ENCODE measurements around the gene STAC3. TPM values are rescaled to one million over a fixed set of nuclear protein-coding genes. Genes with fewer than 3 reads are reported as not detected.

Gene STAC3
- total and polyA plus RNA-seq, 2 of the 8 experiments (the other 6 are each of a cell fraction or from before 2014, with no cell fraction given) = 0.70 to 1.3 TPM

- no peak overlapping the region for H3K27ac ChIP-seq (ENCODE audit: low read depth, low read length)
- no peak overlapping the region for H3K14ac ChIP-seq (ENCODE audit: insufficient read length)
- FAIRE-seq = no peak
- no peak overlapping the region for H2BK15ac ChIP-seq (ENCODE audit: low read length)
- no peak overlapping the region for H2AFZ ChIP-seq (ENCODE audit: low read length)
- no peak overlapping the region for H2BK20ac ChIP-seq (ENCODE audit: low read length)
- no peak overlapping the region for H3K18ac ChIP-seq (ENCODE audit: extremely low read depth, low read length)
- H3K9ac ChIP-seq (replicated peaks in 1 of 4; ENCODE audit: extremely low read depth in 1 of 4, low read depth in 3 of 4, low read length in 3 of 4) = no peak overlapping the region
- H3K4me3 ChIP-seq (ENCODE audit: extremely low read depth in 1 of 4, insufficient read depth in 2 of 4, low read depth in 3 of 4, low read length in 4 of 4) = no peak overlapping the region
- no peak for DNase-seq (ENCODE audit: low read depth in 1 of 2, low spot score in 2 of 2)
- H2AK5ac ChIP-seq (ENCODE audit: low read depth, low read length) = no peak overlapping the region
- TF ChIP-seq POU5F1 (IDR thresholded peaks at IDR 0.05; ENCODE audit: low read depth, low read length) (no peak), SIRT6 (IDR thresholded peaks at IDR 0.05; ENCODE audit: low read length) (no peak)
- no peak overlapping the region for H3K23ac ChIP-seq (ENCODE audit: insufficient read length)
- no peaks in the 10 kb centered on the region; the same call in 1 of the 2 replicates for H3K79me1 ChIP-seq (ENCODE audit: low read depth, low read length)
- no peaks in the 10 kb centered on the region for H3K9me3 ChIP-seq (ENCODE audit: insufficient read depth in 2 of 2, low read depth in 1 of 2, low read length in 1 of 2)
- 93% methylated on average over 12 of the region's 15 CpGs; no CpG with 5 or more reads in 1 of the 2 experiments for WGBS, 2 experiments (ENCODE audit: extremely low coverage in 1 of 2, insufficient coverage in 1 of 2, insufficient read length in 1 of 2, insufficient replicate concordance in 2 of 2, low coverage in 1 of 2, low lambda C conversion rate in 2 of 2, missing lambda C conversion rate in 1 of 2)
- no peak overlapping the region for H4K5ac ChIP-seq (ENCODE audit: insufficient read length, low read depth, low read length)
- H3K27me3 ChIP-seq (replicated peaks in 1 of 4; ENCODE audit: control insufficient read depth in 3 of 4, extremely low read depth in 1 of 4, insufficient read depth in 3 of 4, low read length in 3 of 4) = no peaks in the 10 kb centered on the region
- H3K56ac ChIP-seq (replicated peaks; ENCODE audit: insufficient read length, low read depth, low read length) = no peak overlapping the region
- H3K36me3 ChIP-seq (ENCODE audit: control insufficient read depth in 2 of 4, insufficient read depth in 4 of 4, low read length in 3 of 4) = peaks cover 55 to 98% (median 91%) of the 10 kb centered on the region in 4 experiments
- H4K91ac ChIP-seq (replicated peaks; ENCODE audit: insufficient read length, low read length) = no peak overlapping the region
- H2BK12ac ChIP-seq (ENCODE audit: low read depth, low read length) = no peak overlapping the region
- no peaks in the 10 kb centered on the region for H3K4me1 ChIP-seq (replicated peaks in 1 of 4; ENCODE audit: control insufficient read depth in 3 of 4, insufficient read depth in 4 of 4, low read length in 3 of 4)
- H3K23me2 ChIP-seq (ENCODE audit: low read depth, low read length) = no peaks in the 10 kb centered on the region
- no peak overlapping the region for H3K4ac ChIP-seq (replicated peaks; ENCODE audit: insufficient read length, low read depth, low read length)
- H3K79me2 ChIP-seq (ENCODE audit: control insufficient read depth in 1 of 2, insufficient read depth in 2 of 2, low read length in 2 of 2) = no peaks in the 10 kb centered on the region
- ChIA-PET CTCF (ENCODE audit: partially characterized antibody) (interaction anchor here (1.2 kb wide), 1 partner anchor 17 kb away, joined by 6 read pairs; no protein-coding TSS in a partner anchor), POLR2A (ENCODE audit: partially characterized antibody) (interaction anchor here (0.6 to 6.5 kb wide), 3 partner anchors 10 to 31 kb away, joined by 3 to 33 read pairs (median 4); partner anchors contain the start of gene SHMT2)
- H2BK5ac ChIP-seq (ENCODE audit: low read depth, low read length) = no peak overlapping the region
- H3K4me2 ChIP-seq (ENCODE audit: insufficient read depth in 1 of 2, low read depth in 2 of 2, low read length in 2 of 2) = no peak overlapping the region
- no peak overlapping the region for H2BK120ac ChIP-seq (replicated peaks; ENCODE audit: low read depth, low read length)
- H4K8ac ChIP-seq (ENCODE audit: extremely low read depth, insufficient read depth, low read length) = no peak overlapping the region
- H4K20me1 ChIP-seq (replicated peaks in 1 of 2; ENCODE audit: control insufficient read depth in 1 of 2, insufficient read depth in 2 of 2, low read length in 2 of 2) = peaks cover 8 to 23% of the 10 kb centered on the region in 2 experiments
These were observed 50.5 kb downstream of the STAC3 start for GRCh38 chr12:57200497-57200896.
